Activated naive CD8-positive, alpha-beta T cell treated with anti-CD3 and anti-CD28 coated beads for 36 hours (primary cell): Measurements from ENCODE around the gene IZUMO1R. TPM values are rescaled to one million over a fixed set of nuclear protein-coding genes. Genes with fewer than 3 reads are reported as not detected.
"Not testable (repeated sequence)": the region's sequence is repeated elsewhere in the genome, so short reads cannot be mapped to it uniquely, and the experiment has no call there.

Source experiments
- DNase-seq: peaks from one replicate; pipeline ENCODE4 v3.0.0; 2021
- H3K27ac Mint-ChIP-seq: one replicate; pipeline ENCODE4 v1.8.0; 2022; ENCODE audit warnings: mild to moderate bottlenecking, moderate library complexity, mixed read lengths
- H3K27me3 Mint-ChIP-seq: one replicate; pipeline ENCODE4 v1.8.0; 2022; ENCODE audit warnings: mild to moderate bottlenecking, mixed read lengths
- H3K36me3 Mint-ChIP-seq: one replicate; pipeline ENCODE4 v1.8.0; 2021; ENCODE audit warnings: mild to moderate bottlenecking, mixed read lengths
- H3K4me1 Mint-ChIP-seq: one replicate; pipeline ENCODE4 v1.8.0; 2021; ENCODE audit warnings: mixed read lengths
- H3K4me3 Mint-ChIP-seq: one replicate; pipeline ENCODE4 v1.8.0; 2022; ENCODE audit warnings: mild to moderate bottlenecking, moderate library complexity, mixed read lengths
- H3K9me3 Mint-ChIP-seq: one replicate; pipeline ENCODE4 v1.8.0; 2022; ENCODE audit warnings: mixed read lengths
- total RNA-seq, 2 experiments: library from RNA; stranded (reverse); gene quantifications; one replicate each; pipeline ENCODE4 v1.2.3, GENCODE V29; 2021

IZUMO1R gene
- total RNA-seq, 2 experiments from 2014 or later: not detected

DNA sequence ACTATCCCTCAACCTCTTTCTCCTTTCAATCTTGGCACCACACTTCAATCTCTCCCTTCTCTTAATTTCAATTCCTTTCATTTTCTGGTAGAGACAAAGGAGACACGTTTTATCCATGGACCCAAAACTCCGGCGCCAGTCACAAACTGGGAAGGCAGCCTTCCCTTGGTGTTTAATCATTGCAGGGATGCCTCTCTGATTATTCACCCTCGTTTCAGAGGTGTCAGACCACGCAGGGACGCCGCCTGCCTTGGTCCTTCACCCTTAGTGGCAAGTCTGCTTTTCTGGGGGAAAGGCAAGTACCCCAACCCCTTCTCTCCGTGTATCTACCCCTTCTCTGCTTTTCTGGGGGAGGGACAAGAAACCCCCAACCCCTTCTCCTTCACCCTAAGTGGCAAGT is 41.9 kb downstream of the IZUMO1R start:
- not testable (repeated sequence) for DNase-seq, H3K36me3 Mint-ChIP-seq, H3K27me3 Mint-ChIP-seq, H3K9me3 Mint-ChIP-seq, H3K4me1 Mint-ChIP-seq, H3K27ac Mint-ChIP-seq, H3K4me3 Mint-ChIP-seq

DNA sequence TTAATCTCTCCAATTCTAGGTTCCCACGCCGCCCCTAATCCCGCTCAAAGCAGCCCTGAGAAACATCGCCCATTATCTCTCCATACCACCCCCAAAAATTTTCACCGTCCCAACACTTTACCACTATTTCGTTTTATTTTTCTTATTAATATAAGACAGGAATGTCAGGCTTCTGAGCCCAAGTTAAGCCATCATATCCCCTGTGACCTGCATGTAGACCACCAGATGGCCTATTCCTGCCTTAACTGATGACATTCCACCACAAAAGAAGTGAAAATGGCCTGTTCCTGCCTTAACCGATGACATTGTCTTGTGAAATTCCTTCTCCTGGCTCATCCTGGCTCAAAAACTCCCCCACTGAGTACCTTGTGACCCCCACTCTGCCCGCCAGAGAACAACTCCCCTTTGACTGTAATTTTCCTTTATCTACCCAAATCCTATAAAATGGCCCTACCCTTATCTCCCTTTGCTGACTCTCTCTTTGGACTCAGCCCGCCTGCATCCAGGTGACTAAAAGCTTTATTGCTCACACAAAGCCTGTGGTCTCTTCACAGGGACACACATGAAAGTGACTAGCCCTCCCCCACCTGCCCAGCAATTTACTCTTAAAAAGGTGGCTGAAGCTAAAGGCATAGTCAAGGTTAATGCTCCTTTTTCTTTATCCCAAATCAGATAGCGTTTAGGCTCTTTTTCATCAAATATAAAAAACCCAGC is 46.6 kb downstream of the IZUMO1R start:
- H3K27me3 Mint-ChIP-seq, DNase-seq, H3K27ac Mint-ChIP-seq, H3K36me3 Mint-ChIP-seq, H3K4me3 Mint-ChIP-seq, H3K9me3 Mint-ChIP-seq, H3K4me1 Mint-ChIP-seq: not testable (repeated sequence)

Other genes with a start within 250 kb of the IZUMO1R start
- 10 to 100 TPM; 14.1 to 14.2 TPM for gene PANX1, start 175.7 kb upstream of the IZUMO1R start, total RNA-seq
- under 1 TPM in 1 of 2 experiments, not detected in 1; 0.06 TPM for gene GPR83, start 96.8 kb downstream of the IZUMO1R start, total RNA-seq
- gene MRE11, start 189.3 kb downstream of the IZUMO1R start, total RNA-seq: 10 to 100 TPM; 41.4 to 41.6 TPM
- 10 to 100 TPM; 19.8 to 20.9 TPM for gene ANKRD49, start 189.4 kb downstream of the IZUMO1R start, total RNA-seq
- gene C11orf97, start 207.9 kb downstream of the IZUMO1R start, total RNA-seq: not detected
- gene FUT4, start 239.3 kb downstream of the IZUMO1R start, total RNA-seq: 1 to 10 TPM; 5.9 to 6.2 TPM